CMK (cell line): Measurements from ENCODE around the gene OXSR1.

Source experiments
- DNase-seq: peaks from one replicate; pipeline ENCODE4 v3.0.0-alpha.2; 2010; ENCODE audit warnings: low read depth

Gene OXSR1

GRCh38 chr3:38164952-38165721, at the start of gene OXSR1:
Gene OXSR1 (plus strand): TSS chr3:38165537. CDS start chr3:38165877, 340 bp downstream.
- DNase-seq, result peak; percentile 98

- DNase-seq, result no peak
These were observed 49.5 kb upstream of the OXSR1 start for GRCh38 chr3:38115645-38116427.

GRCh38 chr3:38116471-38117162, 48.7 kb upstream of the OXSR1 start:
- DNase-seq, result no peak

- DNase-seq, result no peak
These were observed 48.1 kb upstream of the OXSR1 start for GRCh38 chr3:38117163-38117716.

- DNase-seq, result peak; percentile 72
These were observed 47.5 kb upstream of the OXSR1 start for GRCh38 chr3:38117748-38118420.

- no peak for DNase-seq
These were observed 46.7 kb upstream of the OXSR1 start for GRCh38 chr3:38118421-38119247.

- no peak for DNase-seq
These were observed 46.1 kb upstream of the OXSR1 start for GRCh38 chr3:38119248-38119544.

GRCh38 chr3:38119821-38120692, 45.3 kb upstream of the OXSR1 start:
- no peak for DNase-seq

GRCh38 chr3:38120693-38121450, 44.5 kb upstream of the OXSR1 start:
- no peak for DNase-seq

- DNase-seq, result no peak
These were observed 43.9 kb upstream of the OXSR1 start for GRCh38 chr3:38121451-38121831.

GRCh38 chr3:38121832-38122461, 43.4 kb upstream of the OXSR1 start:
- no peak for DNase-seq

- no peak for DNase-seq
These were observed 42.5 kb upstream of the OXSR1 start for GRCh38 chr3:38122712-38123290.

- DNase-seq, result no peak
These were observed 40.8 kb upstream of the OXSR1 start for GRCh38 chr3:38124324-38125122.

- DNase-seq, result no peak
These were observed 39.8 kb upstream of the OXSR1 start for GRCh38 chr3:38125305-38126120.

- DNase-seq, result no peak
These were observed 39.0 kb upstream of the OXSR1 start for GRCh38 chr3:38126121-38126892.
